GM21526 (cell line): ENCODE measurements around the gene MBD6.
"Not testable (repeated sequence)": the region's sequence is repeated elsewhere in the genome, so short reads cannot be mapped to it uniquely, and the experiment has no call there.

Experiments used
- ATAC-seq: cut with Tn5 transposase; IDR thresholded peaks from one replicate; pipeline ENCODE4 v1.9.1; 2021; ENCODE audit warnings: moderate library complexity; ENCODE audit not compliant: unreplicated experiment, low FRiP score

Gene MBD6

DNA sequence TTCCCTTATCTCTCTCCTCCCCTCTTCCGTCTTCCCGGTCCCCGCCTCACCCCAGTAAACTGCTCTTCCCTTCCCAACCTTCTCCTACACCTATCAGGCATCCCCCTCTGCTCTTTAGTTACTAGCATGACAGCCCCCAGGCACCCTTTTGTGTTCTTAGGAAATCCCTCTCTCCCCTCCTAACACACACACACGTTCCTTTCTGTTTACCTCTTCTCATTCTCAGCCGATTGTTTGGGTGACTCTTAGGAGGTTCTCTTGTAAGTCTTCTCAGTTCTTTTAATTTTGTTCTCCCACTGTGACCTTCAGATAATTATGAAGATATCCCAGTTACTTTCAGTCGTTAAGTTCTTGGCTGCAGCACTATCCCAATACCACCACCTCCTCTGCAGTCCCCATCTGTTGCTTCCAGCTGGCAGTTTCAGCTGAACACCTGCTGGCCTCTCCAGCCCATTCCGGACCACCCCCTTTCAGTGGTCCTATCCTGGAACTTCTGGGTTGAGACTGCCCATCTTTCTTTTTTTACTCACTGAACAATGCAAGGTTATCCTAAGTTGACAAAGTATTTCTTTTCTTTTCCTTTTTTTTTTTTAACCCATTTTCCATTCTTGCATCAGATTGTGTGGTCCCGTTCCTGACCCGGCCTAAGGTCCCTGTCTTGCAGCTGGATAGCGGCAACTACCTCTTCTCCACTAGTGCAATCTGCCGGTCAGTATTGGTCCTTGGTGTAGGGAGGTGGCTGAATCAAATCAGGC, 34.0 kb upstream of the MBD6 start:
- ATAC-seq: no peak

DNA sequence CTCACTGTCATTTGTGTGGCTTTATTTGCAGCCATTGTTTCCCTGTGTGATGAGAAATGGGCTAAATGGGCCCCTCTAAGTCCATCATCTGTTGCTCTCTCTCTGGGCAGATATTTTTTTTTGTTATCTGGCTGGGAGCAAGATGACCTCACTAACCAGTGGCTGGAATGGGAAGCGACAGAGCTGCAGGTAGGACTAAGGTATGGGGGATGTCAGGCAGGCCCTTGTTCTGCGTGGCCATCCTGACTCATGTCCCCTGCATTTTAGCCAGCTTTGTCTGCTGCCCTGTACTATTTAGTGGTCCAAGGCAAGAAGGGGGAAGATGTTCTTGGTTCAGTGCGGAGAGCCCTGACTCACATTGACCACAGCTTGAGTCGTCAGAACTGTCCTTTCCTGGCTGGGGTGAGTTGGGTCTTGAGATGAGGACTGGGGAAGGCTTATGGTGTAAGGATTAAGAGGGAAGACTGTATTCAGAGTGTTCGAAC, 33.4 kb upstream of the MBD6 start:
- ATAC-seq: no peak

DNA sequence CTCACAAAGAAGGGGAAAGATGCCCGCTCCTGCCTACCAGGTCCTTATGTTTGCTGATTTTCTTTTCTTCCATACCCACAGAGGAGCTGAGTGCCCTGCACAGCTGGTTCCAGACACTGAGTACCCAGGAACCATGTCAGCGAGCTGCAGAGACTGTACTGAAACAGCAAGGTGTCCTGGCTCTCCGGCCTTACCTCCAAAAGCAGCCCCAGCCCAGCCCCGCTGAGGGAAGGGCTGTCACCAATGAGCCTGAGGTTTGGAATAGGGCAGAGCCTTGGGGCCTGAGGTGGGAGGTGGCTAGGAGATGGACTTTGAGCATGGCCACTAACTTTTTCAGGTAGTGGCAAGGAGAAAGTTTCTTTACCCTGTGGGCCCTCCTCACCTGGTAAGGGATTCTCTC, 32.5 kb upstream of the MBD6 start:
- no peak for ATAC-seq

DNA sequence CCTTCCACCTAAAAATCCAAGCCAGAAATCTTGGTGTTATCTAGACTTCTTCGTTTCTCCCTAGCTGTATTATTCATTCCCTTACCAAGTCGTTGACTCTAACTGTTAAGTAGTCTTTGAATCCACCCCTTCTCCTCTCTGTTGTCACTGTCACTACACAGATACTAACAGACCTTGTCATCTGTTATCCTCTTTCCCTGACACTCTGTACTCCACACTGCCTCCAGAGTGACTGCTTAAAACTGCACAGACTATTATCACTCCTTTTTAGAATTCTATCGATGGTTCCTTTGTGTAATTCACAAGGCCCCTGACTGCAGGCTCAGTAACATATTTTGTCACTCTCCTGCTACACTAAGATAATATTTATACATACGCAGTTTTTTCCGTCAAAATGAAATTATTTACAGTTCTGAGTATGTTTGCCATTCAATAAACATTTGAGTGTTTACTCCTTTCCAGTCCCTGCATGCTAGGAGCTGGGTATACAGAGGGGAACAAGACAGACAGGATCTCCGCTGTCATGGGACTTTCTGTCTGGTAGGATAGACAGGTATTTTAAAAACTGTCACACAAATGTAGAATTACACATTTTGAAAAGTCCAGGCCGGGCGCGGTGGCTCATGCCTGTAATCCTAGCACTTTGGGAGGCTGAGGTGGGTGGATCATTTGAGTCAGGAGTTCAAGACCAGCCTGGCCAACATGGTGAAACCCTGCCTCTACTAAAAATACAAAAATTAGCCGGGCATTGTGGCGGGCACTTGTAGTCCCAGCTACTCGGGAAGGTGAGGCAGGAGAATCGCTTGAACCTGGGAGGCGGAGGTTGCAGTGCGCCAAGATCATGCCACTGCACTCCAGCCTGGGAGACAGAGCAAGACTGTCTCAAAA, 31.0 kb upstream of the MBD6 start:
- no peak for ATAC-seq

DNA sequence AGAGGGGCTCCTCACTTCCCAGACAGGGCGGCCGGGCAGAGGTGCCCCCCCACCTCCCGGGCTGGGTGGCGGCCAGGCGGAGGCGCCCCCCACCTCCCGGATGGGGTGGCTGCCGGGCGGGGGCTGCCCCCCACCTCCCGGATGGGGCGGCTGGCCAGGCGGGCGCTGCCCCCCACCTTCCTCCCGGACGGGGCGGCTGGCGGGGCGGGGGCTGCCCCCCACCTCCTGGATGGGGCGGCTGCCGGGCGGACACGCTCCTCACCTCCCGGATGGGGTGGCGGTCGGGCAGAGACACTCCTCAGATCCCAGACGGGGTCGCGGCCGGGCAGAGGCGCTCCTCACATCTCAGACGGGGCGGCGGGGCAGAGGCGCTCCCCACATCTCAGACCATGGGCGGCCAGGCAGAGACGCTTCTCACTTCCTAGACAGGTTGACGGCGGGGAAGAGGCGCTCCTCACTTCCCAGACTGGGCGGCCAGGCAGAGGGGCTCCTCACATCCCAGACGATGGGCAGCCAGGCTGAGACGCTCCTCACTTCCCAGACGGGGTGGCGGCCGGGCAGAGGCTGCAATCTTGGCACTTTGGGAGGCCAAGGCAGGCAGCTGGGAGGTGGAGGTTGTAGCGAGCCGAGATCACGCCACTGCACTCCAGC, 27.4 kb upstream of the MBD6 start:
- not testable (repeated sequence) for ATAC-seq

DNA sequence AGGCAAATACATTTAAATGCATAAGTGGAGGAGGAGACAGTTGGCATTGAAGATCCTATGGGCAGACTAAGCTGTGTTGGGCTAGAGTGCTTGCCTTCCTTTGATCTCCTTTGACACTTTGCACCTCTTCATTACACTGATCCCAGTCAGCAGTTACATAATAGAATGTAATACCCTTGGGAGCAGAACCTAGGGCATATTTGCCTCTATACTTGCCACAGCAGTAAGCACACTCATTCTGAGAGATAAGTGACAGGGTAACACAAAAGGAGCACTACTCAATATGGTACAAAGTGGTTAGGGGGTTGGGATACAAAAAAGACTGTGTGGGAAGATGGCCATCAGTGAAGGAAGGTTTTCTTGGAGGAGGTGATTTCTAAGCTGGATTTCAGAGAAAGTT, 25.8 kb upstream of the MBD6 start:
- ATAC-seq: no peak

DNA sequence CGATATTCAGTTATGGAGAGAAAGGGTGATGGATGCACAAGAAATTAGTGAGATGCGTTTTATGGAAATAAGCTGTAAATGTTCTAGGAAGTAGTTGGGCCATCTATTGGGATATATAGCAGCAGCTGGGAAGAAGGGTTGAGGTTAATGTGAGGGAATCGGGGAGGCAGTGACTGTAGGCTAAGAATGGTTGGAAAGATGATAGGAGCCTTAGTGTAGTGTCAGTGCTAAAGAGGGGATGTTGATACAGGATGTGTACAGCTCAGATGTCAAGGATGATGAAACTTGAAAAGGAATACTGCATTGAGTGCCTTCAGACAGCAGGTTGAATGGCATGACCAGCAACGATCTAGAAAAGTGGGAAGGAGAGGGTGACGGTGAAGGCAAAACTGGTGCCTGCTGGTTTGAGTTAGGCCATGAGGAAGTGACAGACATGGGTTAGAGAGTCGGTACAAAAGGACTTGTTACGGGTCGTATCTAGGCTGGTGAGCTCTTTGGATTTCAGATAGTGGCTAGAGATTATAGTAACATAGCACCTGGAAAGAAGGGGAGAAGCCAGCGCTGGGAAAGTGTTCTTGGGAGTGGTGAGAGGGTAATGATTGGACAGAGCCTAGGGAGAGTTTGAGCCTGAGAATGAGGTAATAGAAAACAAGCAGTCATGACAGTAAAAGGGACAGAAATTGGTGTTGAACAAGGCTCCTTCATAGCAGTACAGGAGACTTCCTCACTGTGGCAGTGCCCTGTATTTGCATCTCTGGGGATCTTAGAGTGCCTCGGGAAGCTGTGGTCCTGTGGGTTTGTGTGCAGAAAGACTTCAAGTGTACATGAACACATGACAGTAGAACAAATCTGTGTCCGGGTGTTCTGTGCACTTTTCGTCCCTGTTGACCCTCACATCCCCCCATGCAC, 25.1 kb upstream of the MBD6 start:
- no peak for ATAC-seq

DNA sequence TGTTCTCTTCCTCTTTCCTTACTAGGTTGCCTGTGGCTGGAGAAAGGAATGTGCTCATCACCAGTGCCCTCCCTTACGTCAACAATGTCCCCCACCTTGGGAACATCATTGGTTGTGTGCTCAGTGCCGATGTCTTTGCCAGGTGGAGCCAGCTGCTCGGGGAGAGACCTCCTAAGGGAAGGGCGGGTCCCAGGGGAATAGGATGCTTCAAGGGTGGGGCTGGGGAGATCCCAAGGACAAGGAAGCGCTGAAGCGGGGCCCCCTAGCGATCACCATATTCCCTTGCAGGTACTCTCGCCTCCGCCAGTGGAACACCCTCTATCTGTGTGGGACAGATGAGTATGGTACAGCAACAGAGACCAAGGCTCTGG, 24.5 kb upstream of the MBD6 start:
- no peak for ATAC-seq

DNA sequence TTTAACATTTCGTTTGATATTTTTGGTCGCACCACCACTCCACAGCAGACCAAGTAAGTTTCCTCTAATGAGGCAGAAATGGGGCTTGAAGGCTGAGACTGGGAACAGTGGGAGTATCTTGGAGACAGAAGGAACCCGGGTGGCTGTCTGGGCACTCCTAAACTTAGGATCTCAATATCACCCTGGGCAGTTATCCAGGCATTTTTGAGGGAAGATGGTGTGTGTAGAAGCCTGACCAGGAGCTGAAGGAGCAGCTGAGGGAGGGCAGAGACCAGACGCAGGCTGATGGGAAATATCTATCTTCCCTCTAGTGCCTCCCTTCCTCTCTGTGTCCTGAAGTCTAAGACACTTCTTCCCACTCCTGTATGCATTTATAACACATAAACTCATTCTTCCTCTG, 24.1 kb upstream of the MBD6 start:
- no peak for ATAC-seq

DNA sequence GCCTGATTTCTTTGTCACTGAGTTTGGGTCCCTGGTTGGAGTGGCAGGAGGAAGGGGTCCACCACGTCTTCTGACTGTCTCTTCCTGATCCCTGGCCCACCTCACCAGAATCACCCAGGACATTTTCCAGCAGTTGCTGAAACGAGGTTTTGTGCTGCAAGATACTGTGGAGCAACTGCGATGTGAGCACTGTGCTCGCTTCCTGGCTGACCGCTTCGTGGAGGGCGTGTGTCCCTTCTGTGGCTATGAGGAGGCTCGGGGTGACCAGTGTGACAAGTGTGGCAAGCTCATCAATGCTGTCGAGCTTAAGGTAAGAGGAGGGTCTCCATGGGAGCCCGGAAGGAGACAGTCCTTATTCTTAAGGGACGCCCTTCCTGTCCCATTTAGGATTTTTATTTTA, 22.4 kb upstream of the MBD6 start:
- no peak for ATAC-seq

DNA sequence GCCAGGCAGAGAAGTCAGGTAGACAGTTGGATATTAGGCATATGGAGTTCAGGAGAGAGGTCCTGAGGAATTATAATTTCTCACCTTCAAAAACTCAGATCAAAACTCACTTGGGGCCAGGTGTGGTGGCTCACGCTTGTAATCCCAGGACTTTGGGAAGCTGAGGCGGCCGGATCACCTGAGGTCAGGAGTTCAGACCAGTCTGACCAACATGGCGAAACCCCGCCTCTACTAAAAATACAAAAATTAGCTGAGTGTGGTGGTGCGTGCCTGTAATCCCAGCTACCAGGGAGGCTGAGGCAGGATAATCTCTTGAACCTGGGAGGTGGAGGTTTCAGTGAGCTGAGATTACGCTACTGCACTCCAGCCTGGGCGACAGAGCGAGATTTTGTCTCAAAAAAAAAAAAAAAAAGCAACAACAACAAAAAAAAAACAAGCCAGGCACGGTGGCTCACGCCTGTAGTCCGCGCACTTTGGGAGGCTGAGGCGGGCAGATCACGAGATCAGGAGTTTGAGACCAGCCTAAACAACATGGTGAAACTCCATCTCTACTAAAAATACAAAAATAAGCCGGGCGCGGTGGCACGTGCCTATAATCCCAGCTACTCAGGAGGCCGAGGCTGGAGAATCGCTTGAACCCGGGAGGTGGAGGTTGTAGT, 20.2 kb upstream of the MBD6 start:
- not testable (repeated sequence) for ATAC-seq

DNA sequence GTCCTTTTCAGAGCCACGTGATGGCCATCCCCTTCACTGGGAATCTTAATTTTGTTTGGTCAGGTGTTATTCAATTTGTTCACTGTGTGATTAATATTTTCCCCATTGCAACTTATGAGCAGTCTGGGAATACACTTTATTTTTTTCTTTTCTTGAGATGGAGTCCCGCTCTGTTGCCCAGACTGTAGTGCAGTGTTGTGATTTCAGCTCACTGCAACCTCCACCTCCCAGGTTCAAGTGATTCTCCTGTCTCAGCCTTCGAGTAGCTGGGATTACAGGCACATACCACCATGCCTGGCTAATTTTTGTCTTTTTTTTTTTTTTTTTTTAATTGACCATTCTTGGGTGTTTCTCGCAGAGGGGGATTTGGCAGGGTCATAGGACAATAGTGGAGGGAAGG, 16.1 kb upstream of the MBD6 start:
- ATAC-seq: not testable (repeated sequence)

DNA sequence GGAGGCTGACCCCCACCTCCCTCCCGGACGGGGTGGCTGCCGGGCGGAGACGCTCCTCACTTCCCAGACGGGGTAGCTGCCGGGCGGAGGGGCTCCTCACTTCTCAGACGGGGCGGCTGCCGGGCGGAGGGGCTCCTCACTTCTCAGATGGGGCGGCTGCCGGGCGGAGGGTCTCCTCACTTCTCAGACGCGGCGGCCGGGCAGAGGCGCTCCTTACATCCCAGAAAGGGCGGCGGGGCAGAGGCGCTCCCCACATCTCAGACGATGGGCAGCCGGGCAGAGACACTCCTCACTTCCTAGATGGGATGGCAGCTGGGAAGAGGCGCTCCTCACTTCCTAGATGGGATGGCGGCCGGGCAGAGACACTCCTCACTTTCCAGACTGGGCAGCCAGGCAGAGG, 14.8 kb upstream of the MBD6 start:
- ATAC-seq: not testable (repeated sequence)

DNA sequence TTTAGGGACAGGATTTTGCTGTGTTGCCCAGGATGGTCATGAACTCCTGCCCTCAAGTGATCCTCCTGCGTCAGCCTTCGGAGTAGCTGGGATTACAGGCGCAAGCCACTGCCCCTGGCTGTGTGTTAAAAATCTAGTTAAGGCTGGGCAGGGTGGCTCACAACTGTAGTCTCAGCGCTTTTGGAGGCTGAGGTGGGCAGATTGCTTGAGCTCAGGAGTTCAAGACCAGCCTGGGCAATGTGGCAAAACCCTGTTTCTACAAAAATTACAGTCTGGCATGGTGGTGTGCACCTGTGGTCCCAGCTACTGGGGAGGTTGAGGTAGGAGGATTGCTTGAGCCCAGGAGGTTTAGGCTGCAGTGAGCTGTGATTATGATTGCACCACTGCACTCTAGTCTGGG, 11.5 kb upstream of the MBD6 start:
- ATAC-seq: no peak

DNA sequence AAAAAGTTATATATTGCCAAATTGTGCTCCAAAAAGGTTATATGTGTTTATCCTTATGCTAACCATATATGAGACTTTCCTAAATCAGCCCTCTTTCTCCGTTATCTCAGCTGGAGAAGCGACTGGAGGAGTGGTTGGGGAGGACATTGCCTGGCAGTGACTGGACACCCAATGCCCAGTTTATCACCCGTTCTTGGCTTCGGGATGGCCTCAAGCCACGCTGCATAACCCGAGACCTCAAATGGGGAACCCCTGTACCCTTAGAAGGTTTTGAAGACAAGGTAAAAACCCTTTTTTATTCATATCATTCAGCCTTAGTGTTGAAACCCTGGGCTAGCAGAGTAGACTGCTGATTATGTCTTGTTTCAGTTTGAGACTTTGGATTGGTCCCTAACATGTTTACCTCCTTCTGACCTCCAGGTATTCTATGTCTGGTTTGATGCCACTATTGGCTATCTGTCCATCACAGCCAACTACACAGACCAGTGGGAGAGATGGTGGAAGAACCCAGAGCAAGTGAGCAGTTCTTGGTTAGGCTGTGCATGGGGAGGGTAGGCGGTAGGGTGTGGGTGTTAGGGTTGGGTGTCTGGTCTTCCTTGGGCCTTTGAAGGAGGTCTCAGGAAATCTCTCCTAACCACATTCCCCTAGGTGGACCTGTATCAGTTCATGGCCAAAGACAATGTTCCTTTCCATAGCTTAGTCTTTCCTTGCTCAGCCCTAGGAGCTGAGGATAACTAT, 10.9 kb upstream of the MBD6 start:
- ATAC-seq: no peak

DNA sequence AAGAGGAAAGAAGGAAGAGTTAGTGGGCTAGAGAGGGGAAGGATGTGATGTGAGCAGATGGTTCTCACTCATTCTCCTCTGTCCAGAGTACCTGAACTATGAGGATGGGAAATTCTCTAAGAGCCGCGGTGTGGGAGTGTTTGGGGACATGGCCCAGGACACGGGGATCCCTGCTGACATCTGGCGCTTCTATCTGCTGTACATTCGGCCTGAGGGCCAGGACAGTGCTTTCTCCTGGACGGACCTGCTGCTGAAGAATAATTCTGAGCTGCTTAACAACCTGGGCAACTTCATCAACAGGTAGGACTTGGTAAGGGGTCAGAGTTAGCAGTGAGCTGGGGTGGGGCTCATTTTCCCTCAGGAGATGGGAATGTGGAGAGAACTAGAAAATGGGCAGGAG, 10.0 kb upstream of the MBD6 start:
- no peak for ATAC-seq

DNA sequence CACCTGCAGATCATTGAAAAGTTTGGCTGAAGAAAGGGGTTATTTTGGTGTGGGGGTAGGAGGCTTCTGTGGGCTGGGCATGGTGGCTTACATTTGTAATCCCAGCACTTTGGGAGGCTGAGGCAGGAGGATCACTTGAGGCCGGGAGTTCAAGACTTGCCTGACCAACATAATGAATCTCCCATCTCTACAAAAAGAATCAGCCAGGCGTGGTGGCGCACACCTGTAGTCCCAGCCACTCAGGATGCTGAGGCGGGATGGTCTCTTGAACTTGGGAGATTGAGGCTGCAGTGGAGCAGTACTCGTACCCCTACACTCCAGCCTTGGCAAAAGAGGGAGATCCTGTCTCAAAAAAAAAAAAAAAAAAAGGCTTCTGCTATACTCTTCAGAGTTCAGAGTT, 9.4 kb upstream of the MBD6 start:
- ATAC-seq: no peak

DNA sequence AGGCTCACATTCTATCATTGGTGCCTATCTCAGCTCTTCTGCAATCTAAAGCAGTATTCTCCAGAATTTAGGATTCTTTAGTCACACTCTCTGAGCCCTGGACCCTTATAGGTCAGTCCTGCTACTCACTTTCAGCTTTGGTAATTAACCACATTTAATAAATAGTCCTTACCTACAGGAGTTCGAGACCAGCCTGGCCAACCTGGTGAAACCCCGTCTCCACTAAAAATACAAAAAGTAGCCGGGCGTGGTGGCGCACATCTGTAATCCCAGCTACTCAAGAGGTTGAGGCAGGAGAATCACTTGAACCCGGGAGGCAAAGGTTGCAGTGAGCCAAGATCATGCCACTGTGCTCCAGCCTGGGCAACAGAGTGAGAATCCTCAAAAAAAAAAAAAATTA, 8.9 kb upstream of the MBD6 start:
- not testable (repeated sequence) for ATAC-seq

DNA sequence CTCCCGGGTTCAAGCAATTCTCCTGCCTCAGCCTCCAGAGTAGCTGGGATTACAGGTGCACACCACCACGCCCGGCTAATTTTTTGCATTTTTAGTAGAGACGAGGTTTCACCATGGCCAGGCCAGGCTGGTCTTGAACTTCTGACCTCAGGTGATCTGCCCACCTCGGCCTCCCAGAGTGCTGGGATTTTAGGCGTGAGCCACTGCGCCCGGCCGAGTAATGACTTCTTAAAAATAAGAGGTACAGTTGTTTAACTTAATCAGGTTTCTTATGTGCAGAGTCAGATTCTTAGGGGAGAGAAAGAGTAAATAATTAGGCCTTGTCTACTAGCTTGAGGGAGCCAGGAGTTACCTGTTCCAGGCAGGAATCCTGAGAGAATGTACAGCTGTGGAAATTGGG, 8.4 kb upstream of the MBD6 start:
- ATAC-seq: not testable (repeated sequence)
